H1 (cell line): ENCODE results near the gene DEXI. TPM values are rescaled to one million over a fixed set of nuclear protein-coding genes. Genes with fewer than 3 reads are reported as not detected.

Experiments used
- BRCA1 ChIP-seq: IDR thresholded peaks from 2 replicates; pipeline ENCODE4 v1.6.1; 2012; ENCODE audit warnings: low read depth, low read length, improper control_type of control experiment
- CTBP2 ChIP-seq: IDR thresholded peaks from 2 replicates; pipeline ENCODE4 v1.7.0; 2011; ENCODE audit warnings: borderline replicate concordance, mild to moderate bottlenecking, moderate library complexity, mixed read lengths, low read length; ENCODE audit not compliant: insufficient read depth, insufficient read length
- GTF2F1 ChIP-seq: IDR thresholded peaks from 2 replicates; pipeline ENCODE4 v1.6.1; 2012; ENCODE audit warnings: low read depth, low read length, improper control_type of control experiment, borderline replicate concordance
- JUN ChIP-seq: IDR thresholded peaks from 2 replicates; pipeline ENCODE4 v1.6.1; 2011; ENCODE audit warnings: low read depth, mild to moderate bottlenecking, improper control_type of control experiment, low read length
- POU5F1 ChIP-seq: IDR thresholded peaks from 2 replicates; pipeline ENCODE4 v1.6.1; 2011; ENCODE audit warnings: low read depth, mild to moderate bottlenecking, low read length, moderate library complexity
- RBBP5 ChIP-seq: IDR thresholded peaks from 2 replicates; pipeline ENCODE4 v1.7.1; 2012; ENCODE audit warnings: low read depth, mild to moderate bottlenecking, inconsistent platforms, low read length, moderate library complexity, borderline replicate concordance
- polyA plus RNA-seq, 7 experiments: library from polyadenylated mRNA; depleted of rRNA in 3 of 7; stranded (reverse) in 5 of 7; unstranded in 2 of 7; fragments of >200 nt in 5 of 7; fragments of 200-250 nt in 2 of 7; gene quantifications; 1 replicate in 5 of 7; 2 replicates in 1 of 7; 4 replicates in 1 of 7; pipeline versions ENCODE4 v1.2.1 to v1.2.3, GENCODE V29; 2011 to 2013; ENCODE audit warnings: missing spikeins in 2 of 7, mixed read lengths in 2 of 7
- total RNA-seq: library from RNA; stranded (reverse); fragmentation: NEBNext Ultra II Directional; extraction: Animal tissue kit (Norgen Biotek cat#: 25700); gene quantifications from 2 replicates; pipeline ENCODE4 v1.2.1, GENCODE V29; 2021
- TF ChIP-seq, protein P1 (sequence below): fragments of 300-600 bp; sonication (generic); IDR thresholded peaks from 2 replicates; pipeline ENCODE4 v1.7.1; 2012; ENCODE audit warnings: low read length, moderate library complexity, mild to moderate bottlenecking, inconsistent platforms; ENCODE audit not compliant: insufficient replicate concordance
- TF ChIP-seq, protein P2 (sequence below): IDR thresholded peaks from 2 replicates; pipeline ENCODE4 v1.6.1; 2012; ENCODE audit warnings: low read length, inconsistent platforms

The DEXI gene
- total and polyA plus RNA-seq, 2 of the 8 experiments (the other 6 are each of a cell fraction or from before 2014, with no cell fraction given), result 39.5 to 47.3 TPM

DNA sequence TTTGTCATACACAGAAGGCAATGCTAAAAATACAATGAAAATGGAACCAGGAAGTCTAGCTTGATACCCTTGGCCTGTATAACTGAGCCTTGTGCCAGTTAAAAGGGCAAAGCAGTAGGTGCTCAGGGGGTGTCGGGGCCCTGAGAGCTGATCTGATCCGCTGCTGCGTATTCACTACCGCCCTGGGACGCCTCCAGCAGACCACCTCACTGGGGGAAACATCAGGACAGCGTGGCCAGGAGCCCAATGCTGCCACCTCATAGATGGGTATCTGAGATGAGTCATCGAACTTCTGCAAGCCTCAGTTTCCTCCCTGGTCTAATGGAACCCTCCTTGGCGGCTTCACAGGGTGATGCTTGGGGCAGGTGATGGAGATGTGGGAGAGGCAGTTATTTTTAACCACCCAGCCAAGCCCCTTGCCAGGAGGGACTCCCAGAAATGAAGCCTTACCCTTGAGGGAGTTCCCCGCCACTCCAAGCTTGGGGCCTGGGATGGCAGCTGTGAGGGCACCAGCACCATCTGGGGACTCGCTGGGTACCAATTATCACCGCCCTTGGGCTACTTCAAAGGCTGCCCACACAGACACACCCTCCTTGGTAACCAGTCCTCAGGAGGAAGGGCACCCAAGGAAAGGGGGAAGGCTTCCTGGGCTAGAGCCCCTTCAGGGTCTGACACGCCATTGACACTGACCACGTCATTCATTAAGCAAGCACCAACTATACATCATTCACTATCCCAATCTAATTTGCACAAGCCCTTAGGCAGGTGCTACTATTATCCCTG lies 7.8 kb downstream of the DEXI start (continued):
- TF ChIP-seq, protein P1, sequence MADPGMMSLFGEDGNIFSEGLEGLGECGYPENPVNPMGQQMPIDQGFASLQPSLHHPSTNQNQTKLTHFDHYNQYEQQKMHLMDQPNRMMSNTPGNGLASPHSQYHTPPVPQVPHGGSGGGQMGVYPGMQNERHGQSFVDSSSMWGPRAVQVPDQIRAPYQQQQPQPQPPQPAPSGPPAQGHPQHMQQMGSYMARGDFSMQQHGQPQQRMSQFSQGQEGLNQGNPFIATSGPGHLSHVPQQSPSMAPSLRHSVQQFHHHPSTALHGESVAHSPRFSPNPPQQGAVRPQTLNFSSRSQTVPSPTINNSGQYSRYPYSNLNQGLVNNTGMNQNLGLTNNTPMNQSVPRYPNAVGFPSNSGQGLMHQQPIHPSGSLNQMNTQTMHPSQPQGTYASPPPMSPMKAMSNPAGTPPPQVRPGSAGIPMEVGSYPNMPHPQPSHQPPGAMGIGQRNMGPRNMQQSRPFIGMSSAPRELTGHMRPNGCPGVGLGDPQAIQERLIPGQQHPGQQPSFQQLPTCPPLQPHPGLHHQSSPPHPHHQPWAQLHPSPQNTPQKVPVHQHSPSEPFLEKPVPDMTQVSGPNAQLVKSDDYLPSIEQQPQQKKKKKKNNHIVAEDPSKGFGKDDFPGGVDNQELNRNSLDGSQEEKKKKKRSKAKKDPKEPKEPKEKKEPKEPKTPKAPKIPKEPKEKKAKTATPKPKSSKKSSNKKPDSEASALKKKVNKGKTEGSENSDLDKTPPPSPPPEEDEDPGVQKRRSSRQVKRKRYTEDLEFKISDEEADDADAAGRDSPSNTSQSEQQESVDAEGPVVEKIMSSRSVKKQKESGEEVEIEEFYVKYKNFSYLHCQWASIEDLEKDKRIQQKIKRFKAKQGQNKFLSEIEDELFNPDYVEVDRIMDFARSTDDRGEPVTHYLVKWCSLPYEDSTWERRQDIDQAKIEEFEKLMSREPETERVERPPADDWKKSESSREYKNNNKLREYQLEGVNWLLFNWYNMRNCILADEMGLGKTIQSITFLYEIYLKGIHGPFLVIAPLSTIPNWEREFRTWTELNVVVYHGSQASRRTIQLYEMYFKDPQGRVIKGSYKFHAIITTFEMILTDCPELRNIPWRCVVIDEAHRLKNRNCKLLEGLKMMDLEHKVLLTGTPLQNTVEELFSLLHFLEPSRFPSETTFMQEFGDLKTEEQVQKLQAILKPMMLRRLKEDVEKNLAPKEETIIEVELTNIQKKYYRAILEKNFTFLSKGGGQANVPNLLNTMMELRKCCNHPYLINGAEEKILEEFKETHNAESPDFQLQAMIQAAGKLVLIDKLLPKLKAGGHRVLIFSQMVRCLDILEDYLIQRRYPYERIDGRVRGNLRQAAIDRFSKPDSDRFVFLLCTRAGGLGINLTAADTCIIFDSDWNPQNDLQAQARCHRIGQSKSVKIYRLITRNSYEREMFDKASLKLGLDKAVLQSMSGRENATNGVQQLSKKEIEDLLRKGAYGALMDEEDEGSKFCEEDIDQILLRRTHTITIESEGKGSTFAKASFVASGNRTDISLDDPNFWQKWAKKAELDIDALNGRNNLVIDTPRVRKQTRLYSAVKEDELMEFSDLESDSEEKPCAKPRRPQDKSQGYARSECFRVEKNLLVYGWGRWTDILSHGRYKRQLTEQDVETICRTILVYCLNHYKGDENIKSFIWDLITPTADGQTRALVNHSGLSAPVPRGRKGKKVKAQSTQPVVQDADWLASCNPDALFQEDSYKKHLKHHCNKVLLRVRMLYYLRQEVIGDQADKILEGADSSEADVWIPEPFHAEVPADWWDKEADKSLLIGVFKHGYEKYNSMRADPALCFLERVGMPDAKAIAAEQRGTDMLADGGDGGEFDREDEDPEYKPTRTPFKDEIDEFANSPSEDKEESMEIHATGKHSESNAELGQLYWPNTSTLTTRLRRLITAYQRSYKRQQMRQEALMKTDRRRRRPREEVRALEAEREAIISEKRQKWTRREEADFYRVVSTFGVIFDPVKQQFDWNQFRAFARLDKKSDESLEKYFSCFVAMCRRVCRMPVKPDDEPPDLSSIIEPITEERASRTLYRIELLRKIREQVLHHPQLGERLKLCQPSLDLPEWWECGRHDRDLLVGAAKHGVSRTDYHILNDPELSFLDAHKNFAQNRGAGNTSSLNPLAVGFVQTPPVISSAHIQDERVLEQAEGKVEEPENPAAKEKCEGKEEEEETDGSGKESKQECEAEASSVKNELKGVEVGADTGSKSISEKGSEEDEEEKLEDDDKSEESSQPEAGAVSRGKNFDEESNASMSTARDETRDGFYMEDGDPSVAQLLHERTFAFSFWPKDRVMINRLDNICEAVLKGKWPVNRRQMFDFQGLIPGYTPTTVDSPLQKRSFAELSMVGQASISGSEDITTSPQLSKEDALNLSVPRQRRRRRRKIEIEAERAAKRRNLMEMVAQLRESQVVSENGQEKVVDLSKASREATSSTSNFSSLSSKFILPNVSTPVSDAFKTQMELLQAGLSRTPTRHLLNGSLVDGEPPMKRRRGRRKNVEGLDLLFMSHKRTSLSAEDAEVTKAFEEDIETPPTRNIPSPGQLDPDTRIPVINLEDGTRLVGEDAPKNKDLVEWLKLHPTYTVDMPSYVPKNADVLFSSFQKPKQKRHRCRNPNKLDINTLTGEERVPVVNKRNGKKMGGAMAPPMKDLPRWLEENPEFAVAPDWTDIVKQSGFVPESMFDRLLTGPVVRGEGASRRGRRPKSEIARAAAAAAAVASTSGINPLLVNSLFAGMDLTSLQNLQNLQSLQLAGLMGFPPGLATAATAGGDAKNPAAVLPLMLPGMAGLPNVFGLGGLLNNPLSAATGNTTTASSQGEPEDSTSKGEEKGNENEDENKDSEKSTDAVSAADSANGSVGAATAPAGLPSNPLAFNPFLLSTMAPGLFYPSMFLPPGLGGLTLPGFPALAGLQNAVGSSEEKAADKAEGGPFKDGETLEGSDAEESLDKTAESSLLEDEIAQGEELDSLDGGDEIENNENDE, result no peak
- no peak for TF ChIP-seq RBBP5
- TF ChIP-seq, protein P2, sequence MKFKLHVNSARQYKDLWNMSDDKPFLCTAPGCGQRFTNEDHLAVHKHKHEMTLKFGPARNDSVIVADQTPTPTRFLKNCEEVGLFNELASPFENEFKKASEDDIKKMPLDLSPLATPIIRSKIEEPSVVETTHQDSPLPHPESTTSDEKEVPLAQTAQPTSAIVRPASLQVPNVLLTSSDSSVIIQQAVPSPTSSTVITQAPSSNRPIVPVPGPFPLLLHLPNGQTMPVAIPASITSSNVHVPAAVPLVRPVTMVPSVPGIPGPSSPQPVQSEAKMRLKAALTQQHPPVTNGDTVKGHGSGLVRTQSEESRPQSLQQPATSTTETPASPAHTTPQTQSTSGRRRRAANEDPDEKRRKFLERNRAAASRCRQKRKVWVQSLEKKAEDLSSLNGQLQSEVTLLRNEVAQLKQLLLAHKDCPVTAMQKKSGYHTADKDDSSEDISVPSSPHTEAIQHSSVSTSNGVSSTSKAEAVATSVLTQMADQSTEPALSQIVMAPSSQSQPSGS, result no peak
- no peak for TF ChIP-seq BRCA1
- no peak for TF ChIP-seq CTBP2
- no peak for TF ChIP-seq GTF2F1
- TF ChIP-seq JUN, result no peak
- no peak for TF ChIP-seq POU5F1
